Fibroblast of pulmonary artery (primary cell): ENCODE data around the gene TYW5.
"Not testable (repeated sequence)": the region's sequence is repeated elsewhere in the genome, so short reads cannot be mapped to it uniquely, and the experiment has no call there.

Source experiments
- DNase-seq: peaks from one replicate; pipeline ENCODE4 v3.0.0-alpha.2; 2010; ENCODE audit warnings: low read depth
- H3K4me3 ChIP-seq: replicated peaks from 2 replicates; pipeline ENCODE4 v1.5.1; 2011; ENCODE audit warnings: low read depth, mild to moderate bottlenecking, control low read depth, low read length, moderate library complexity
- CTCF ChIP-seq: IDR thresholded peaks from 2 replicates; pipeline ENCODE4 v1.5.1; 2011; ENCODE audit warnings: mild to moderate bottlenecking, control low read depth, low read length, inconsistent platforms; ENCODE audit errors: missing control alignments

TYW5 gene

GRCh38 chr2:199928626-199929025 is 26.7 kb downstream of the TYW5 start:
- TF ChIP-seq CTCF, result no peak
- no peak overlapping the region for H3K4me3 ChIP-seq
- no peak for DNase-seq

GRCh38 chr2:199928226-199928625 is 27.1 kb downstream of the TYW5 start:
- no peak for DNase-seq
- H3K4me3 ChIP-seq, result no peak overlapping the region
- TF ChIP-seq CTCF, result no peak

DNA sequence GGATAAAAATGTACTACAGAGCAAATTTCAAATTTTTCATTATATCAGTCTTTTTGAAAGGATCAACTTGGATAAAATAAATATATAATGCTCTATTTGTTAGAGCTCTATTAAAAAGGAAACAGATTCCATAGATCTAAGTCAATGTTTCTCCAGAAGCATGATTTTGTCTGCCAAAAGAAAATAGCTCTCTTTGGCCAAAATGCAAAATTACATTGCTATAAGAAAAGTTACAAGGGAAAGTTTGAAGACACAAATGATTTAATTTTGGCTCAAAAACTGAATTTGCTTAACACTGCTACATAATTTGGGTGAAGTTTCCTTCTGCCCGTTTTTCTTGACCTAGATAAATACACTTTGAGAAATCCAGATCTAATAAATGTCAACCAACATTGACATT is 28.5 kb downstream of the TYW5 start:
- DNase-seq, result no peak
- no peak for TF ChIP-seq CTCF
- H3K4me3 ChIP-seq, result no peak overlapping the region

GRCh38 chr2:199923924-199924323 is 31.4 kb downstream of the TYW5 start:
- TF ChIP-seq CTCF, result no peak
- no peak overlapping the region for H3K4me3 ChIP-seq
- DNase-seq, result no peak

GRCh38 chr2:199922856-199923255 is 32.4 kb downstream of the TYW5 start:
- no peak overlapping the region for H3K4me3 ChIP-seq
- no peak for TF ChIP-seq CTCF
- DNase-seq, result no peak

DNA sequence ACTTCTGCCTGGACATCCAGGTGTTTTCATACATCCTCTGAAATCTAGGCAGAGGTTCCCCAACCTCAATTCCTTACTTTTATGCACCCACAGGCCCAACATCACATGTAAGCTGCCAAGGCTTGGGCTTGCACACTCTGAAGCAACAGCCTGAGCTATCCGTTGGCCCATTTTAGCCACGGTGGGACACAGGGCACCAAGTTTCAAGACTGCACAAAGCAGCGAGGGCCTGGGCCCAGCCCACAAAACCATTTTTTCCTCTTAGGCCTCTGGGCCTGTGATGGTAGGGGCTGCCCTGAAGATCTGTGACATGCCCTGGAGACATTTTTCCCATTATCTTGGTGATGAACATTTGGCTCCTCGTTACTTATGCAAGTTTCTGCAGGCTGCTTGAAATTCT is 38.3 kb downstream of the TYW5 start:
- no peak for DNase-seq
- no peak for TF ChIP-seq CTCF
- H3K4me3 ChIP-seq, result no peak overlapping the region

DNA sequence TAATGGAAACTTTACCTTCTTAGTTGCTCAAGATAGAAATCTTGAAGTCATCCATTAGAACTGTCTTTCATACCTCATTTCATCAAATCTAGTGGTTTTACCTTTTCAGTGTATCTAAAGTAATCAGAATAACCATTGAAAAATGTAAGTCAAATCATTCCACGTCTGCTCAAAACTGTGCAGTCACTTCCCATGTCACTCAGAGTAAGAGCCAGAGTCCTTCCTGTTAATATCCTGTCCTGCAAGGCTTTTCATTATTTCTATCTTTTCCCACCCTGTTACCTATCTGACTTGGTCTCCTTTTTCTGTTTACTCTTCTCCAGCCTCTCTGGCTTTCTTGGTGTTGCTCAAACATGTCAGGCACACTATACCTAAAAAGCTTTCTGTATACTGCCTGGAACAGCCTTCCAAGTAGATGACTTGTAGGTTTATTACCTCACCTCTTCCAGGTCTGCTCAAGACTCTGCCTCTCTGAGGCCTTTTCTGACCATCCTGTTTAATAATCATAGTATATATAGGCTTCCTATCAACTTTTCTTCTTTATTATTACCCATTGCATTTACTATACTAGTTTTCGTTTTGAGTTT is 40.8 kb downstream of the TYW5 start:
- no peak overlapping the region for H3K4me3 ChIP-seq
- no peak for DNase-seq
- TF ChIP-seq CTCF, result no peak

- H3K4me3 ChIP-seq, result peak overlapping the region; percentile 96
- DNase-seq, result not testable (repeated sequence)
Observed at GRCh38 chr2:199912553-199913114, 42.7 kb downstream of the TYW5 start.
